ENCODE results near the gene SBK1.

Gene SBK1

GRCh38 chr16:28310796-28311195 is 18.5 kb downstream of the SBK1 start:
- TF ChIP-seq SP1 (IDR thresholded peaks at IDR 0.05) (no peak), CTBP1 (IDR thresholded peaks at IDR 0.05; ENCODE audit: borderline replicate concordance) (no peak), LEF1 (IDR thresholded peaks at IDR 0.05; ENCODE audit: borderline replicate concordance) (no peak), ZNF384 (IDR thresholded peaks at IDR 0.05) (no peak), ARNT (IDR thresholded peaks at IDR 0.05) (no peak), FOXA1 (IDR thresholded peaks at IDR 0.05) (no peak), ELF4 (IDR thresholded peaks at IDR 0.05) (no peak), SUZ12 (IDR thresholded peaks at IDR 0.05) (no peak), FOXK2 (IDR thresholded peaks at IDR 0.05) (no peak), HDGF (IDR thresholded peaks at IDR 0.05; ENCODE audit: borderline replicate concordance) (no peak), NFRKB (IDR thresholded peaks at IDR 0.05) (no peak), TARDBP (IDR thresholded peaks at IDR 0.05) (no peak)
- CTCF ChIA-PET: no interaction called here
- POLR2A ChIA-PET: interaction anchor here (1.0 kb wide), 1 partner anchor 19 kb away, joined by 3 read pairs; the partner anchor contains the start of gene SBK1
- no peak for DNase-seq (ENCODE audit: extremely low spot score)

GRCh38 chr16:28311413-28311812 is 19.1 kb downstream of the SBK1 start:
- DNase-seq (ENCODE audit: extremely low spot score): no peak
- CTCF ChIA-PET: no interaction called here
- POLR2A ChIA-PET: interaction anchor here (1.0 kb wide), 1 partner anchor 19 kb away, joined by 3 read pairs; the partner anchor contains the start of gene SBK1
- TF ChIP-seq LEF1 (IDR thresholded peaks at IDR 0.05; ENCODE audit: borderline replicate concordance) (no peak), ZNF384 (IDR thresholded peaks at IDR 0.05) (no peak), ARNT (IDR thresholded peaks at IDR 0.05) (no peak), NFRKB (IDR thresholded peaks at IDR 0.05) (no peak), SUZ12 (IDR thresholded peaks at IDR 0.05) (no peak), SP1 (IDR thresholded peaks at IDR 0.05) (no peak)

GRCh38 chr16:28311913-28312312 is 19.6 kb downstream of the SBK1 start:
- ChIA-PET CTCF (no interaction called here), POLR2A (interaction anchor here (1.2 kb wide), 1 partner anchor 20 kb away, joined by 3 read pairs; the partner anchor contains the start of gene SBK1)
- TF ChIP-seq TARDBP (IDR thresholded peaks at IDR 0.05): no peak
- no peak for TF ChIP-seq FOXA1 (IDR thresholded peaks at IDR 0.05)
- TF ChIP-seq ZNF384 (IDR thresholded peaks at IDR 0.05): no peak
- TF ChIP-seq FOXK2 (IDR thresholded peaks at IDR 0.05): no peak
- no peak for TF ChIP-seq SP1 (IDR thresholded peaks at IDR 0.05)
- TF ChIP-seq HDGF (IDR thresholded peaks at IDR 0.05; ENCODE audit: borderline replicate concordance): no peak
- no peak for TF ChIP-seq PKNOX1 (IDR thresholded peaks at IDR 0.05)
- no peak for TF ChIP-seq CTBP1 (IDR thresholded peaks at IDR 0.05; ENCODE audit: borderline replicate concordance)
- no peak for TF ChIP-seq LEF1 (IDR thresholded peaks at IDR 0.05; ENCODE audit: borderline replicate concordance)
- TF ChIP-seq L3MBTL2 (conservative IDR thresholded peaks at IDR 0.05): no peak
- TF ChIP-seq SUZ12 (IDR thresholded peaks at IDR 0.05): no peak
- no peak for DNase-seq (ENCODE audit: extremely low spot score)

GRCh38 chr16:28312327-28312726 is 20.0 kb downstream of the SBK1 start:
- CTCF ChIA-PET: interaction anchor here (1.1 kb wide), 1 partner anchor 9 kb away, joined by 3 read pairs; no protein-coding TSS in a partner anchor
- POLR2A ChIA-PET: interaction anchor here (1.2 kb wide), 1 partner anchor 20 kb away, joined by 3 read pairs; the partner anchor contains the start of gene SBK1
- TF ChIP-seq FOXA1 (IDR thresholded peaks at IDR 0.05): no peak
- no peak for TF ChIP-seq TARDBP (IDR thresholded peaks at IDR 0.05)
- TF ChIP-seq FOXK2 (IDR thresholded peaks at IDR 0.05): no peak
- no peak for TF ChIP-seq PKNOX1 (IDR thresholded peaks at IDR 0.05)
- TF ChIP-seq SP1 (IDR thresholded peaks at IDR 0.05): no peak
- no peak for TF ChIP-seq CTBP1 (IDR thresholded peaks at IDR 0.05; ENCODE audit: borderline replicate concordance)
- no peak for TF ChIP-seq NFRKB (IDR thresholded peaks at IDR 0.05)
- no peak for TF ChIP-seq HDGF (IDR thresholded peaks at IDR 0.05; ENCODE audit: borderline replicate concordance)
- TF ChIP-seq ZNF384 (IDR thresholded peaks at IDR 0.05): no peak
- no peak for TF ChIP-seq BHLHE40 (IDR thresholded peaks at IDR 0.05; ENCODE audit: borderline replicate concordance)
- TF ChIP-seq ELF4 (IDR thresholded peaks at IDR 0.05): no peak
- no peak for TF ChIP-seq FOXM1 (IDR thresholded peaks at IDR 0.05; ENCODE audit: borderline replicate concordance)
- TF ChIP-seq LEF1 (IDR thresholded peaks at IDR 0.05; ENCODE audit: borderline replicate concordance): no peak
- TF ChIP-seq SUZ12 (IDR thresholded peaks at IDR 0.05): no peak
- no peak for TF ChIP-seq ARNT (IDR thresholded peaks at IDR 0.05)
- TF ChIP-seq L3MBTL2 (conservative IDR thresholded peaks at IDR 0.05): no peak
- DNase-seq (ENCODE audit: extremely low spot score): no peak

GRCh38 chr16:28313587-28313986 is 21.3 kb downstream of the SBK1 start:
- TF ChIP-seq FOXA1 (IDR thresholded peaks at IDR 0.05): no peak
- no peak for TF ChIP-seq TARDBP (IDR thresholded peaks at IDR 0.05)
- TF ChIP-seq BHLHE40 (IDR thresholded peaks at IDR 0.05; ENCODE audit: borderline replicate concordance): no peak
- TF ChIP-seq PKNOX1 (IDR thresholded peaks at IDR 0.05): no peak
- TF ChIP-seq ELF4 (IDR thresholded peaks at IDR 0.05): no peak
- TF ChIP-seq NFRKB (IDR thresholded peaks at IDR 0.05): no peak
- no peak for TF ChIP-seq FOXM1 (IDR thresholded peaks at IDR 0.05; ENCODE audit: borderline replicate concordance)
- no peak for TF ChIP-seq HDGF (IDR thresholded peaks at IDR 0.05; ENCODE audit: borderline replicate concordance)
- TF ChIP-seq L3MBTL2 (conservative IDR thresholded peaks at IDR 0.05): no peak
- TF ChIP-seq FOXK2 (IDR thresholded peaks at IDR 0.05): no peak
- no peak for TF ChIP-seq CTBP1 (IDR thresholded peaks at IDR 0.05; ENCODE audit: borderline replicate concordance)
- no peak for TF ChIP-seq SP1 (IDR thresholded peaks at IDR 0.05)
- no peak for TF ChIP-seq ARNT (IDR thresholded peaks at IDR 0.05)
- TF ChIP-seq LEF1 (IDR thresholded peaks at IDR 0.05; ENCODE audit: borderline replicate concordance): no peak
- no peak for TF ChIP-seq ZNF384 (IDR thresholded peaks at IDR 0.05)
- TF ChIP-seq SUZ12 (IDR thresholded peaks at IDR 0.05): no peak
- no peak for DNase-seq (ENCODE audit: extremely low spot score)
- CTCF ChIA-PET: interaction anchor here (1.1 to 1.3 kb wide), 3 partner anchors 8 to 32 kb away, joined by 3 read pairs; no protein-coding TSS in a partner anchor
- POLR2A ChIA-PET: no interaction called here

- TF ChIP-seq ELF4 (IDR thresholded peaks at IDR 0.05): no peak
- no peak for TF ChIP-seq L3MBTL2 (conservative IDR thresholded peaks at IDR 0.05)
- no peak for TF ChIP-seq FOXM1 (IDR thresholded peaks at IDR 0.05; ENCODE audit: borderline replicate concordance)
- ChIA-PET CTCF (interaction anchor here (1.2 to 1.6 kb wide), 4 partner anchors 15 to 41 kb away, joined by 3 to 11 read pairs (median 4); no protein-coding TSS in a partner anchor), POLR2A (interaction anchor here (0.5 to 1.4 kb wide), 3 partner anchors 16 to 38 kb away, joined by 3 to 8 read pairs (median 3); partner anchors contain the start of gene SBK1)
- no peak for DNase-seq (ENCODE audit: extremely low spot score)
These were observed 23.7 kb downstream of the SBK1 start for GRCh38 chr16:28316054-28316453.

Data from HEK293T (cell line).